Right lobe of liver (tissue), 6 donors: ENCODE measurements around the gene APC2. TPM values are rescaled to one million over a fixed set of nuclear protein-coding genes. Genes with fewer than 3 reads are reported as not detected.

Experiments
- ATAC-seq, 4 donors: fragments of 200-7000 bp; cut with Tn5 transposase; one replicate each; pipeline ENCODE4 v1.9.1; 2020; ENCODE audit warnings: mild to moderate bottlenecking in 4 of 4, moderate library complexity in 4 of 4
- DNase-seq, 3 donors: peaks; one replicate each; pipeline ENCODE4 v3.0.0-alpha.2; 2020
- H3K27ac ChIP-seq, 3 donors: fragments of 200-600 bp; one replicate each; pipeline ENCODE4 v1.8.0; 2022
- H3K27me3 ChIP-seq, 2 donors: fragments of 200-600 bp; one replicate each; pipeline ENCODE4 v1.8.0; 2022
- H3K36me3 ChIP-seq, 4 donors: fragments of 200-600 bp; sonication (generic) in 1 of 4; one replicate each; pipeline versions ENCODE4 v1.5.1 to v1.8.0; 2017 to 2022; ENCODE audit warnings: control low read depth in 1 of 4
- H3K4me1 ChIP-seq, 4 donors: fragments of 200-600 bp; sonication (generic) in 1 of 4; one replicate each; pipeline versions ENCODE4 v1.5.1 to v1.8.0; 2017 to 2022; ENCODE audit warnings: control low read depth in 1 of 4
- H3K4me3 ChIP-seq, 3 donors: fragments of 200-600 bp; one replicate each; pipeline ENCODE4 v1.8.0; 2022
- H3K9me3 ChIP-seq, 4 donors: fragments of 200-600 bp; sonication (generic) in 1 of 4; one replicate each; pipeline versions ENCODE4 v1.5.1 to v1.8.0; 2017 to 2022; ENCODE audit warnings: control low read depth in 1 of 4
- POLR2A ChIP-seq: fragments of 450-650 bp; IDR thresholded peaks from one replicate; pipeline ENCODE4 v1.6.1; 2017; ENCODE audit warnings: antibody characterized with exemption, mild to moderate bottlenecking
- WGBS: methylation state at CpG from one replicate; pipeline ENCODE4 v1.1.6; 2018; ENCODE audit warnings: low coverage, low lambda C conversion rate; ENCODE audit not compliant: insufficient coverage; ENCODE audit errors: missing lambda C conversion rate; 5-methylcytosine and 5-hydroxymethylcytosine counted together
- intact Hi-C, 2 donors: fragments of 100-400 bp; cut with DNase I; formaldehyde crosslinking; loops; one replicate each; pipeline versions ENCODE4 v1.11.2 to v1.14.1; 2022
- total RNA-seq, 6 experiments: library from RNA; depleted of rRNA in 2 of 6; stranded (reverse); fragments of >200 nt in 2 of 6; fragmentation: NEBNext Ultra II Directional in 3 of 6; extraction: Animal tissue kit (Norgen Biotek cat#: 25700) in 3 of 6; gene quantifications; one replicate each; pipeline versions ENCODE4 v1.1.0 to v1.2.4, GENCODE V29; 2016 to 2023
- TF ChIP-seq, protein P1 (sequence below), 4 donors: fragments of 200-600 bp in 3 of 4; fragments of 450-650 bp in 1 of 4; IDR thresholded peaks; one replicate each; pipeline versions ENCODE4 v1.5.1 to v1.8.0; 2016 to 2022; ENCODE audit warnings: antibody characterized with exemption in 4 of 4, mild to moderate bottlenecking in 2 of 4
- donor health status: DM: no; HTN: yes; CAD: no.
- donor health status: DM: no; HTN: no; CAD: no.
- donor health status: DM: no; HTN: no; CAD: no.
- donor health status: DM: no; HTN: yes; CAD: no.
- donor health status: DM: no; HTN: yes; CAD: no.

APC2 gene
- total RNA-seq, 6 experiments from 2014 or later, result 0.06 to 0.13 (median 0.06) TPM; not detected in 3

DNA sequence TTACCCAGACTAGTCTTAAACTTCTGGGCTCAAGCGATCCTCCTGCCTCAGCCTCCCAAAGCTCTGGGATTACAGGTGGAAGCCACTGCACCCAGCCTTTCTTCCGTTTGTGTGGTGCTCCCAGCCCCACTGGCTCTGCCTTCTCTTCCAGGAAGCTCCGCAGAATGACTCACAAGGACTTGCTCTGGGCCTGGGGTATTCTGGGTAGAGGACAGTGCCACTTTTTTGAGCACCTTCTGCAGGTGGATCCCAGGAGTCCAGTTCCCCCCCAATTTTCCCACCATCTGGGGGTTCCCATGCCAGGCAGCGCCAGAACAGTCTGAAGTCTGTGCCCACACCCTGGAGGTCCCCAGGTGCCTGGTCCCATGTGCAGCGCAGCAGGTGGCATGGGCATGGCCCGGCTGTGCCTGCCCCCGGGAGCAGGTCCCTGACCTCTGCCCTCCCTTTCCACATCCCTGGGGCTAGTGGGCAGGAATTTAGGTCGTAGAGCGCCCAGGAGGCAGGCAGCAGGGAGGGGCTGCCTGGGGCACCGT, 42.6 kb downstream of the APC2 start:
- no peaks in the 10 kb centered on the region for H3K9me3 ChIP-seq

DNA sequence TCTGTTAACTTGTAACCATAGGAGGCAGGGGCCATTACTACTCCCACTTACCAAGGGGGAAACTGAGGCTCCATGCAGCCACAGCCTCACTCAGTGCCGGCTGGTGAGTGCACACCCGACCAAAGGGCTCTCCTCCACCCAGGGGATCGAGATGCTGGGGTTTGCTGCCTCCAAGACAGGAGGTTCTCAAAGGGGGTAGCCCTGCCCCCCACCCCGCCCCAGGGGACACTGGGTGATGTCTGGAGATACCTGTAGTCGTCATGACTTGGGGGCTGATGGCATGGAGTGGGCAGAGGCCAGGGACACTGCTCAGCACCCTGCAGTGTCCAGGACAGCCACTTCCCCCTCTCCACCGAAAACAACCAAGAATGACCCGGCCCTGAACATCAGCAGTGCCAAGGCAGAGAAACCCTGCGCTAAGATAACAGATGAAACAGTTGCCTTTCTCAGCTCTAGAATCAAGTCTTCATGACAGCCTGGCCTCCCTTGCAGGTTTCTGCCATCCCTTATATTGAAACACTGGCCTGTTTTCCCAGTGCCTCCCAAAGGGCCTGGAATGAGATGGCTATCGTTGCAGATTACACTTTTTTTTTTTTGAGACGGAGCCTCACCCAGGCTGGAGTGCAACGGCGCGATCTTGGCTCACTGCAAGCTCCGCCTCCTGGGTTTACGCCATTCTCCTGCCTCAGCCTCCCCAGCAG, 44.3 kb downstream of the APC2 start:
- ATAC-seq, result no peak
- Histone ChIP-seq H3K4me3 (no peak overlapping the region), H3K27ac (no peak overlapping the region), H3K4me1 (peaks cover 0 to 32% (median 9%) of the 10 kb centered on the region in 4 donors), H3K9me3 (no peaks in the 10 kb centered on the region), H3K27me3 (no peaks in the 10 kb centered on the region), H3K36me3 (no peaks in the 10 kb centered on the region)
- no peak for DNase-seq
- intact Hi-C loops, result no loop called here
- TF ChIP-seq, protein P1, sequence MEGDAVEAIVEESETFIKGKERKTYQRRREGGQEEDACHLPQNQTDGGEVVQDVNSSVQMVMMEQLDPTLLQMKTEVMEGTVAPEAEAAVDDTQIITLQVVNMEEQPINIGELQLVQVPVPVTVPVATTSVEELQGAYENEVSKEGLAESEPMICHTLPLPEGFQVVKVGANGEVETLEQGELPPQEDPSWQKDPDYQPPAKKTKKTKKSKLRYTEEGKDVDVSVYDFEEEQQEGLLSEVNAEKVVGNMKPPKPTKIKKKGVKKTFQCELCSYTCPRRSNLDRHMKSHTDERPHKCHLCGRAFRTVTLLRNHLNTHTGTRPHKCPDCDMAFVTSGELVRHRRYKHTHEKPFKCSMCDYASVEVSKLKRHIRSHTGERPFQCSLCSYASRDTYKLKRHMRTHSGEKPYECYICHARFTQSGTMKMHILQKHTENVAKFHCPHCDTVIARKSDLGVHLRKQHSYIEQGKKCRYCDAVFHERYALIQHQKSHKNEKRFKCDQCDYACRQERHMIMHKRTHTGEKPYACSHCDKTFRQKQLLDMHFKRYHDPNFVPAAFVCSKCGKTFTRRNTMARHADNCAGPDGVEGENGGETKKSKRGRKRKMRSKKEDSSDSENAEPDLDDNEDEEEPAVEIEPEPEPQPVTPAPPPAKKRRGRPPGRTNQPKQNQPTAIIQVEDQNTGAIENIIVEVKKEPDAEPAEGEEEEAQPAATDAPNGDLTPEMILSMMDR (IDR thresholded peaks at IDR 0.05), result no peak
- no peak for TF ChIP-seq POLR2A
- WGBS, result 57% methylated on average over 8 of the region's 15 CpGs

More for the DNA sequence above, 42.6 kb downstream of the APC2 start:
- peaks cover 0 to 26% (median 7%) of the 10 kb centered on the region in 4 donors for H3K4me1 ChIP-seq
- no peaks in the 10 kb centered on the region for H3K27me3 ChIP-seq
- ATAC-seq (peak; percentile 35 to 56 (median 44)), DNase-seq (peak; percentile 81 to 90 (median 89))
- TF ChIP-seq, protein P1 (IDR thresholded peaks at IDR 0.05), result no peak
- peak; percentile 82 for TF ChIP-seq POLR2A
- 58% methylated on average over 3 of the region's 10 CpGs for WGBS
- peak overlapping the region; percentile 75 to 89 (median 86) for H3K4me3 ChIP-seq
- H3K36me3 ChIP-seq, result no peaks in the 10 kb centered on the region
- intact Hi-C loops, result no loop called here
- peak overlapping the region; percentile 63 to 79 (median 66) for H3K27ac ChIP-seq

DNA sequence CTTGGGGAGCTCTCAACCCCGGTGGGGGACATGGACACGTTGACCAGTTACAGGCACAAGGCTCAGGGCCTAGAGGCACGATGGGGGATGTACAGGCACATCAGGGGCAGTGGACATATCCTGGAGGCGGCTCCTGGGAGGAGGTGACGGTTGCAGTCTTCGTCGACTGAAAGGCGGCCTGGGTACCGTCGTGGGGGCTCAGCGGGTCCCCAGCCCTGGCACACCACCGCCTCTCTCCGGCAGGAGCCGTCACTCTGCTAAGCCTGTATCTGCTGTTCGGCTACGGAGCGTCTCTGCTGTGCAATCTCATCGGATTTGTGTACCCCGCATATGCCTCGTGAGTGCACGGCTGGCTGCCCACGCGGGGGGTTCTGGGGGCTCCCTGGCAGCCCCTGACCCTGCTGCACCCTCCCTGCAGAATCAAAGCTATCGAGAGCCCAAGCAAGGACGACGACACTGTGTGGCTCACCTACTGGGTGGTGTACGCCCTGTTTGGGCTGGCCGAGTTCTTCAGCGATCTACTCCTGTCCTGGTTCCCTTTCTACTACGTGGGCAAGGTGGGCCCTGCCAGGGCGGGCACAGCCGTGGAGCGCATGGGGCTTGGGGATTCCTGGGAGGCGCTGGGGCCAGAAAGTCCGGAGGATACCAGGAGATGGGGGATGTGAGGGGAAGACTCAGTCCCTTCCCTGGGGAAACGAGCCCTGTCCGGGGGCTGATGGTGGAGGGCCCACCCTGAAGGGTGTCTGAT, 45.3 kb downstream of the APC2 start:
- H3K27ac ChIP-seq, result no peak overlapping the region
- H3K9me3 ChIP-seq, result no peaks in the 10 kb centered on the region
- peaks cover 0 to 26% (median 5%) of the 10 kb centered on the region in 4 donors for H3K4me1 ChIP-seq
- TF ChIP-seq POLR2A, result no peak
- TF ChIP-seq, protein P1 (IDR thresholded peaks at IDR 0.05), result no peak
- no peaks in the 10 kb centered on the region for H3K36me3 ChIP-seq
- no peaks in the 10 kb centered on the region for H3K27me3 ChIP-seq
- WGBS, result 82% methylated on average over 10 of the region's 37 CpGs
- intact Hi-C loops, result no loop called here
- DNase-seq, result no peak
- H3K4me3 ChIP-seq, result no peak overlapping the region
- no peak for ATAC-seq

DNA sequence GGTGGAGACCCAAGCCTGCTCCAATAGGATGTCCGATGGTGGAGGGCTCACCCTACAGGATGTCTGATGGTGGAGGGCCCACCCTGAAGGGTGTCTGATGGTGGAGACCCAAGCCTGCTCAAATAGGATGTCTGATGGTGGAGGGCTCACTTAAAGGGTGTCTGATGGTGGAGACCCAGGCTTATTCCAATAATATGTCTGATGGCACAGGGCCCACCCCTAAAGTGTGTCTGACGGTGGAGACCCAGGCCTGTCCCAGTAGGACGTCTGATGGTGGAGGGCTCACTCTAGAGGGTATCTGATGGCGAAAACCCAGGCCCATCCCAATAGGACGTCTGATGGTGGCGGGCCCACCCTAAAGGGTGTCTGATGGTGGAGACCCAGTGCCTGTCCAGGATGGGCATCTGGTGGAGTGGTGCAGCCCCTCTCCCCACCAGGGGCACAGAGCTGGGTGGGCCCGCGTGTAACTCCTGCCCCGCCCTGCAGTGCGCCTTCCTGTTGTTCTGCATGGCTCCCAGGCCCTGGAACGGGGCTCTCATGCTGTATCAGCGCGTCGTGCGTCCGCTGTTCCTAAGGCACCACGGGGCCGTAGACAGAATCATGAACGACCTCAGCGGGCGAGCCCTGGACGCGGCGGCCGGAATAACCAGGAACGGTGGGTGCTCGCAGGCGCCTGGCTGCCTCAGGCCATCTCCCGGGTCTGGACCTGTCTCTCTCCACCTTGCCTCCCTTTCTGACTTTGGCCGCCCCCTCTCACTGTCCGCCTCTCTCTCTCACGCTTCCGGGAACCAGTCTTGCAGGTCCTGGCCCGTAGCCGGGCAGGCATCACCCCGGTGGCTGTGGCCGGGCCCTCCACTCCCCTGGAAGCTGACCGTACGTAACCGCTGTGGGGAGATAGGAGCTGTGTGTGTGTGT, 46.1 kb downstream of the APC2 start:
- H3K4me3 ChIP-seq, result no peak overlapping the region
- WGBS, result 73% methylated on average over 6 of the region's 40 CpGs
- H3K4me1 ChIP-seq, result peaks cover 0 to 26% (median 5%) of the 10 kb centered on the region in 4 donors
- no peaks in the 10 kb centered on the region for H3K36me3 ChIP-seq
- no peak overlapping the region for H3K27ac ChIP-seq
- no peaks in the 10 kb centered on the region for H3K9me3 ChIP-seq
- no peak for ATAC-seq
- intact Hi-C loops, result no loop called here
- TF ChIP-seq POLR2A, result no peak
- TF ChIP-seq, protein P1 (IDR thresholded peaks at IDR 0.05), result no peak
- DNase-seq, result peak in 1 of 3 donors; percentile 21
- H3K27me3 ChIP-seq, result no peaks in the 10 kb centered on the region
